Endometrium (tissue), 2 donors: ENCODE results near the gene ACE.

Source experiments
- FAIRE-seq: peaks from 2 replicates; lab custom pipeline; 2012; peaks lifted over from hg19 to GRCh38; lab: Jason Lieb, UNC
- donor health status: control.
- donor health status: control.

ACE gene

GRCh38 chr17:63476854-63477479, at the start of gene ACE:
Gene ACE (plus strand): TSS chr17:63477061. CDS start chr17:63477095, 34 bp downstream.
- no peak for FAIRE-seq

DNA sequence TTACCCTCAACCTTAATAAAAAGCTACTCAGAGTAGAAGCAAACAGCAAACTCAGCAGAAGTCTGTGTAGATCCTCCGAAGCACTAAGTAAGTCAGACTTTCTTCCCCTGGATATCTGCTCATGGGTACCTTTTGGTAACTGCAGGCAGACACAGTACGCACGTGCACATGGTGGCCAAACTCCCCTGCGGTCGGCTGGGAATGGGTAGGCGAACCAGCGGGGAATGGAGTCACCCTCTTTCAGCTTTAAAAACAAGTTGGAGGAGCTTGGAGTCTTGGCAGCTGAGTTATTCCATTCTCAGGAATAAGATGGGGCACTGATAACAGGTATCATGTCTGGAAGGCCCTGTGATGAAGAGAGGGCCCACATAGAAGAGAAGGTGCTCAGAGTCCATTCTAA, 47.1 kb upstream of the ACE start:
- FAIRE-seq, result no peak

DNA sequence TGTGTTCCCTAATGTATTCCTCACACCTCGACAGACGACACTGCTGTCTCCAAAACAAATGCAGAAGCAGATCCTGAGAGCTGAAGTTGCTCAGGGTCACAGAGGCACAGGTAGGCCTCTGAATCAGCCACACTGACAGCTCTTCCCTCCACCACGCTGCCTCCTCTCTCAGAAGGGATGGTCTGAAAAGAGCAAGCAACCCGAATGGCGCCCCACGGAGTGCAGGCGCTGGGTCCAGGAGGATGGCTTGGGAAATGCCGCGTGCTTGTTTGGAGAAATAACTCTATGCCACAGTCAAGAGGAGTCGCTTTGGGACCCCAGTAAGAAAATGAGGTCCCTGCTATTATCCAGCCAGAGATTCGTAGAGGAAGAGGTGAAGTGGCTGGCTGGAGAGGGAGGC, 46.6 kb upstream of the ACE start:
- no peak for FAIRE-seq

- no peak for FAIRE-seq
These were observed 45.3 kb upstream of the ACE start for GRCh38 chr17:63431618-63431938.

GRCh38 chr17:63431939-63432804, 44.7 kb upstream of the ACE start:
- no peak for FAIRE-seq

DNA sequence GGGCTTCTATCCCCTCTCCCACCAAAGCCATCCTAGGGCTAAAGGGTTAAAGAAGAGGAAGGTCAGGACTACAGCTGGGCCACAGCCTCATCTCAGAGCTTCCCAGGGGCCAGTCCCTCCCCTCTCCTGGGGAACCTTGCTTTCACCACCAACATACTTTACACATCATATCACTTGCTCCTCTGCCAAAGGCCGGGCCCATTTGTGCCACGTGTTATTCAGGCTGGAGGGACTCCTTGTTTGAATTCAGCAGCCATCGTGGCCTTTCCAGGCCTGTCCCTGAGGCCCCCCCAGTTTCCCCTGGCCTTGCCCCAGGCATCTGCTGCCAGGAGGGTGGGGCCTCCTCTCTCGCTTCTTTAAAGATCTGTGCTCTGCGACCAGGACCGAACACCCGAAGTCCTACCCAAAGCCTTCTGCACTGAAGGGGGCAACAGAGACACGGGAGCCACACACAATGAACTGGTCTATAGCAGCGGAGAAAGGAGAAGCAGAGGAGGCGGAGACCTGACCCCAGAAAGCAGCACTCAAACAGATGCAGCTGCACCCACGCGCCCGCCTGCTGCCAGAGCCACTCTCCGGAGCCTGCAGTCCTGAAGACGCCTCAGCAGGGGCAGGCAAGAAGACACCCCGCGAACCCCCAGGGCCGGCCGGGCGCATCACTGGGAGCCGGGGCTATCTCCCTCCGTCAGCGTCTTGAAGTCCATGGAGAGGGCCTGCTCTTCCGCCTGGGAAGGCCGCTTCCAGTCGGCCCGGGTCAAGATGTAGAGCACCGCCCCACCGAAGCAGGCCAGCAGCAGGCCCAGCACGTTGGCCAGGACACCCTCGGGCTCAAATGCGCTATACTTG, 42.9 kb upstream of the ACE start:
- FAIRE-seq, result no peak

DNA sequence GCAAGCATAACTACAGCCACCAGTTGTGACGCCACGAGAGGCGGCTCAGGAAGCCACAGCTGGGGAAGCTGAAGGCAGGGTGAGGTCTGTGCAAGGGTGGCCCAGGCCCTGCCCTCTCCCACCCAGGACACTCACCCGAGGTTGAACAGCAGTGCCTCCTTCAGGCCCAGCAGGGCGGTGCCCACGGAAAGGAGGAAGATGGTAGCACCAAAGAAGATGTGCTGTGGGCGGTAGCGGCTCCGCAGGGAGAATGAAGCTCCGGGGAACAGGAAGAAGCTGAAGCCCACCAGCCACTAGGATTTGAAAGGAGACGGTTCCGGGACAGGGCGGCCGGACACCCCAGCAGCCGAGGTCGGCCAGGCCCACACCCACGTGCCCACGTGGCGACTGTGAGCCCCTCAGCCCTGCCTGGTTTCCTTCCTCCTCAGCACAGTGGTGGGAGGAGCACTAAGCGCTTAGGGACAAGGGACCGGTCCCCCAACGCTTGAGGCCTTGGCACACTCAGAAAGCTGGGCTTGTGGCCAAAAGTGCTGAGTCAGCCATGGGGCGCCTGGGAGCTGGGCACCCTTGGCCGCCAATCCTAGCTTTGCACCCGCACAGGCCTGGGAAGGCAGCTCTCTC, 41.8 kb upstream of the ACE start:
- FAIRE-seq, result no peak

DNA sequence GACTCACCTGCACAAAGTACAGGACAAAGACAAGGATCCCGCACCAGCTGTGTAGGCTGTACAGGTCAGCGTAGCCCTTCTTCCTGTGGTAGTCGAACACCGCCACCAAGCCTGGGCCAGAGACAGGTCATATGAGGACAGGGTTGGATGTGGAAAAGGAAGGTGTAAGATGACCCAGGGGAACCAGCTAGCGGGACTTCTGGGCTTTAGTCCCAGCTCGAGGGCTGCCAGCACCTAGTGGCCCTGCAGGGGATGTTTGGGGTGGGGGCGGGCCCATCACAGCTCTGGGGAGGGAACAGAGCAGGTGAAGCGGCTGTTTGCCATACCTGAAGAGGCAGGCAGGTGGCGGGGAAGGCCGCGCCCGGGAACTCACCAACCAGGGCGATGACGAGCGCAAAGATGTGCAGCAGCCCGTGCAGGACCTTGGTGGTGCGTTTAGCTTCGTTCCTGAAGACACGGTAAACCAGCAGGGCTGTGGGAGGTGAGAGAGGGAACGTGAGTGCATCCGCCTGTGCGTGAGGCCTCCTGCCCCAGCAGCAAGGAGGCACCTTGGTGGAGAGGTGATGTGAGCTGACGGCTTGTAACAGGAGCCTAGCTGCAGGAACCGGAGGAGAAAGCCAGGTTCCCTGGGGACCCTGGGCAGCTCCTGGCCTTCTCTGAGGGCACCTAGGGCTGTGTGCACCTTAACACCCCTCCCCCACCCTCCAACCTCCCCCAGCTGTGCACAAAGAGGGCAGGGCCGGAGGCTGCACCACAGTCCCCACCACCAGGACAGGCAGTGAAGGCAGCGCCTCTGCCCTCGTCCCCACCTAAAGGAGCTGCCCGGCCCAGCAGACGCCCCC, 41.0 kb upstream of the ACE start:
- no peak for FAIRE-seq

GRCh38 chr17:63436523-63437110, 40.2 kb upstream of the ACE start:
- no peak for FAIRE-seq

- FAIRE-seq, result no peak
These were observed 39.4 kb upstream of the ACE start for GRCh38 chr17:63437287-63438091.

DNA sequence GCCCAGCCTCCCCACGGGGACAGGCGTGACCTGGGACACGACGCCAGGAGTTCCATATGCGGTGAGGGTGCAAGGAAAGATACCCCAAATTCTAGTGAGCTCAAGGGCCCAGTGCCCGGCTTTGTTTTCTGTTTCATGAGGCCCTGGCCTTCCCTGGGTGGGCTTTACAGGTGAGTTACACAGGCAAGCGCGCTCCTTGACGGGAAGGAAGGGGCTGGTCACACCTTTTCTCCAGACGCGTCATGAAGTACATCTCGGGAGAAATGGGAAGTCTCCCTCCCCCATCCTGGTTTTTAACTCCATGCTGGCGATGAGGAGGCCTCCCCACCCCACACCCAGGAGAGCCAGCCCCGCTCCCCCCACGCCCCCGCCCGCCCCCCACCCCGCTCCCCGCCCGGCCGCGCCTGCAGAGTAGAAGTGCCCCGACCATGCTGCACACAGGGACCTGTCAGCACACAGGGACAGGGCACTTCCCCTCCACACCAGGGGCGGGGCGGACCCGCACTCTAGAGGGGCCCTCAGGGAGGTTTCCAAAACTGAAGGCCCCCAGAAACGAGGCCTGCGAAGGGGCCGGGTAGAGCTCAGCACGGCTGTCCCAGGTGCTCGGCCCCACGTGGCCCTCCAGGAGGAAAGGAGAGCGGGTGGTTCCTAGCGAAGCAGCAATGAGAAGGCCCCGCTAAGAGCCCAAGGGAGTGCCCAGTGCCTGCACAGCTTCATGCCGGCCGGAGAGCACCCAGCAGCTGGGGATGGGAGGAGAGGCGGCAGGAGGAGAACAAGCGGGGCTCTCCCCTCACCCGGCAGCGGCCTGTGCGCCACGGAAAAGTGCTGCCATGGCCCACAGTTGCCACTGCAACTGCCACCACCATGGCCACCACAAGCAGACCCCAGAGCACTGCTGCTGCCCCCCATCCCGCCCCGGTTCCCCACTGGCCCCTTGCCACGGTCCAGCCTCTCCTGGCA, 38.5 kb upstream of the ACE start:
- FAIRE-seq, result no peak

- no peak for FAIRE-seq
These were observed 37.2 kb upstream of the ACE start for GRCh38 chr17:63439687-63440086.

GRCh38 chr17:63440127-63440769, 36.6 kb upstream of the ACE start:
- no peak for FAIRE-seq

DNA sequence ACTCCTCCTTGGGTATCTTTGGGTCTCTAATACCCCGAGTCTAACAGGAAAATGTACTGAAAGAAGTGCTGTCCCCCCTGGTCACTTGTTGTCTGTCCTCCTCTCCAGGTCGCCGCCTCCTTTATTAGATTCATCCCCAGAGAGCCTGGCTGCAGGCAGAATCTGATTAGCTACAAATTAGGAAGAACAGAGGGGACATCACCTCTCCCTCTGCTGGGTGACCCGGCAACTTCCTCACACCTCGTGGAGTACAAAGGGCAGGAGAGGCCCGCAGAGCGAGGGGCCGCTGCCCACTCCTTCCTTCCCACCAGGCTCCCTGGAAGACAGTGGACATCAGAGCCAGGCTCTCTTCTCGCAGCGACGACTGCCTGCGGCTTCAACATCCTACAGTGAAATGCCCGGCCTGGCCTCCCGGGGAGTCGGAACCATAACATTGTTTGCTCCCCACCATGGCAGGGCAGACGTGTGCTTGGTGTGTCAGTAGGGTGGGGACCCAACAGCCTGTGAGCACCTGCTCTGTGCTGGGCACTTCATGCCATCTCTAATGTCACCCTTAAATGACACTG, 36.0 kb upstream of the ACE start:
- no peak for FAIRE-seq

DNA sequence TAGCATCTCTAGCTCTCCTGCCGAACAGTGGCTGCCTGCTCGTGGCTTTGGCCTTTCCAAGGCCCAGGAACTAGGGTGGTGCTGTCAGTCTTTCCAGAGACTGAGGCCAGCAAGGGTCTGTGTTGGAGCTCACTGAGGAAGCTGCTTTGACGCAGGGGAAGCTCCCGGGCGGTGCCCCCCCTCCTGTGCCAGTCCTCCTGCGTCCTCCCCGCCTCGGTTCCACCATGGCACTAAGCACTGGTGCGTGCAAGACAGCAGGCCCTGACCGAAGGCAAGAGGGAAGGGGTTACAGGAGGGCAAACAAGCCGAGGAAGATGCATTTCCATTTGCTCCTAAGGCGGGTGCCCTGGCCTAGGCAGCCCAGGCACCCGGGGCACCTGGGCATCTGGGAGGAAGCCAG, 35.2 kb upstream of the ACE start:
- FAIRE-seq, result no peak

- no peak for FAIRE-seq
These were observed 34.8 kb upstream of the ACE start for GRCh38 chr17:63442074-63442473.

DNA sequence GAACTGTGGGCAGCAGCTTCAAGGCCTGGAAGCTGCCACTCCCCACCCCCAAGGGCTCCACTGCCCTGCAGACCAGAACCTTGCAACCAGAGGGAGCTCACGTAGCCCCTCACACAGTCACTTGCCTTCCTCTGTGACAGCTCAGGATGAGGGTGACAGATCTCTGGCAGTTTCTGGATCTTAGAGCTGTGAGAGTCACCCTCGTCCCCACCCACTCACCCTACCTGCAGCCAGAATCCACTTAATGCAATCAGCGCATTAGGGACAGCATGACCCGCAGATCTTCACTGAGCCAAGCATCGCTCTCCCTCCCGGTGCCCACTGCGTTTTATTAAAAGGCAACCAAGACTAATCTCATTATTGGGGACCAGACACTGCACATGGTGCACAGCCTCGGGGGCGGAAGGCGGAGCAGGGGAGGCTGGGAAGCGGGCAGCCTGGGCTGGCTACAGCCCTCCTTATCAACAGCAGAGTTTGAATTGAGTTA, 34.3 kb upstream of the ACE start:
- no peak for FAIRE-seq

- FAIRE-seq, result no peak
These were observed 33.8 kb upstream of the ACE start for GRCh38 chr17:63443053-63443452.
